ENCODE data around the gene CLTCL1.
"Not testable (repeated sequence)": the region's sequence is repeated elsewhere in the genome, so short reads cannot be mapped to it uniquely, and the experiment has no call there.

The CLTCL1 gene

DNA sequence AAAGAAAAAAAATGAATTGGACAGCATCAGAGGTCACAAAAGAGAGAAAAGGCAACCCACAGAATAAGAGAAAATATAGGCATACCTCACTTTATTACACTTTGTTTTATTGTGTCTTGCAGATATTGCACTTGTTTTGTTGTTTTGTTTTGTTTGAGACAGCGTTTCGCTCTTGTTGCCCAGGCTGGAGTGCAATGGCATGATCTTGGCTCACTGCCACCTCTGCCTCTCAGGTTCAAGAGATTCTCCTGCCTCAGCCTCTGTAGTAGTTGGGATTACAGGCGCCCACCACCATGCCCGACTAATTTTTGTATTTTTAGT is 32.6 kb downstream of the CLTCL1 start:
- H3K27me3 ChIP-seq (replicated peaks; ENCODE audit: control insufficient read depth, insufficient read depth, low read length, poor library complexity, severe bottlenecking); H3K36me3 ChIP-seq (ENCODE audit: control insufficient read depth, insufficient read depth, low read length); H3K9me3 ChIP-seq (ENCODE audit: control insufficient read depth, low read length); DNase-seq; H3K4me1 ChIP-seq (ENCODE audit: control insufficient read depth, insufficient read depth, low read length, poor library complexity, severe bottlenecking); H3K4me3 ChIP-seq (ENCODE audit: insufficient read depth, low read depth, low read length, poor library complexity, severe bottlenecking); H3K27ac ChIP-seq (ENCODE audit: insufficient read depth, low read length, poor library complexity, severe bottlenecking): not testable (repeated sequence)

DNA sequence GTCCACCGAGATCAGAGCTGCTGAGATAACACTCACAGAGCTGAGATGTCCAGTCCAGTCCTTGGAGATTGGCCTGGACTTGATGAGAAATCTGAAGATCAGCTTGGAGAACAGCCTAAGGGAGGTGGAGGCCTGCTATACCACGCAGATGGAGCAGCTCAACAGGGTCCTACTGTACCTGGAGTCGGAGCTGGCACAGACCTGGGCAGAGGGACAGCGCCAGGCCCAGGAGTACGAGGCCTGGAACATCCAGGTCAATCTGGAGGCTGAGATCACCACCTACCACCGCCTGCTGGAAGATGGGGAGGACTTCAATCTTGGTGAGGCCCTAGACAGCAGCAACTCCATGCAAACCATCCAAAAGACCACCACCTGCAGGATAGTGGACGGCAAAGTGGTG is 33.1 kb downstream of the CLTCL1 start:
- Histone ChIP-seq H3K36me3 (ENCODE audit: control insufficient read depth, insufficient read depth, low read length) (no peaks in the 10 kb centered on the region), H3K4me3 (ENCODE audit: insufficient read depth, low read depth, low read length, poor library complexity, severe bottlenecking) (no peak overlapping the region), H3K9me3 (ENCODE audit: control insufficient read depth, low read length) (no peaks in the 10 kb centered on the region), H3K27me3 (replicated peaks; ENCODE audit: control insufficient read depth, insufficient read depth, low read length, poor library complexity, severe bottlenecking) (no peaks in the 10 kb centered on the region), H3K27ac (ENCODE audit: insufficient read depth, low read length, poor library complexity, severe bottlenecking) (no peak overlapping the region), H3K4me1 (ENCODE audit: control insufficient read depth, insufficient read depth, low read length, poor library complexity, severe bottlenecking) (peaks cover 7% of the 10 kb centered on the region)
- no peak for DNase-seq

DNA sequence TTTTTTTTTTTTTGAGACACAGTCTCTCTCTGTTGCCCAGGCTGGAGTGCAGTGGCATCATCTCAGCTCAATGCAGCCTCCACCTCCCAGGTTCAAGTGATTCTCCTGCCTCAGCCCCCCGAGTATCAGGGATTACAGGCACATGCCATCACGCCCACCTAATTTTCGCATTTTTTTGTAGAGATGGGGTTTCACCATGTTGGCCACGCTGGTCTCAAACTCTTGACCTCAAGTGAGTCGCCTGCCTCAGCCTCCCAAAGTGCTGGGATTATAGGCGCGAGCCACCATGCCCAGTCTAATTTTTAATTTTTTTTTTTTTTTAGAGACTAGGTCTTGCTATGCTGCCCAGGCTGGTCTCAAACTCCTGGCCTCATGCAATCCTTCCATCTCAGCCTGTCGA is 35.2 kb downstream of the CLTCL1 start:
- not testable (repeated sequence) for H3K27me3 ChIP-seq (replicated peaks; ENCODE audit: control insufficient read depth, insufficient read depth, low read length, poor library complexity, severe bottlenecking); H3K27ac ChIP-seq (ENCODE audit: insufficient read depth, low read length, poor library complexity, severe bottlenecking); H3K4me3 ChIP-seq (ENCODE audit: insufficient read depth, low read depth, low read length, poor library complexity, severe bottlenecking); H3K4me1 ChIP-seq (ENCODE audit: control insufficient read depth, insufficient read depth, low read length, poor library complexity, severe bottlenecking); DNase-seq; H3K36me3 ChIP-seq (ENCODE audit: control insufficient read depth, insufficient read depth, low read length); H3K9me3 ChIP-seq (ENCODE audit: control insufficient read depth, low read length)

DNA sequence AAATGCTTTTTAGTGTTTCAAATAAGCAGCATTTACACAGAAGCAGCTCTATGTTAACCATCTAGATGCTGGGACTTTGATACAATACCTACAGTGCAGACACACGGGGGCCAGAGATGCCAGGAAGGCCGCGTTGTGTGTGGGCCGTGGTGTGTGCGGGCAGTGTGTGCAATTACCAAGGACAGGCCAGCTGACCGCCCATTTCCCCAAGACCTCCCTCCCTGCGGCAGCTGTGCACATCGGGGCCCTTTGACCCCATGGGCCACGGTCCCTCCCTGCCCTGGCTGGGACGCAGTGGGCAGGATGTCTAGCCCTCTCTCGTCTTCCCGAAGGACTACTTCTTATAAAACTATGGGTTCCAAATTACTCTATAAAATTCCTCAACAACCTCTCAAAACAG is 38.4 kb downstream of the CLTCL1 start:
- no peak overlapping the region for H3K4me3 ChIP-seq (ENCODE audit: insufficient read depth, low read depth, low read length, poor library complexity, severe bottlenecking)
- no peaks in the 10 kb centered on the region for H3K36me3 ChIP-seq (ENCODE audit: control insufficient read depth, insufficient read depth, low read length)
- no peaks in the 10 kb centered on the region for H3K9me3 ChIP-seq (ENCODE audit: control insufficient read depth, low read length)
- H3K27ac ChIP-seq (ENCODE audit: insufficient read depth, low read length, poor library complexity, severe bottlenecking), result no peak overlapping the region
- no peaks in the 10 kb centered on the region for H3K27me3 ChIP-seq (replicated peaks; ENCODE audit: control insufficient read depth, insufficient read depth, low read length, poor library complexity, severe bottlenecking)
- H3K4me1 ChIP-seq (ENCODE audit: control insufficient read depth, insufficient read depth, low read length, poor library complexity, severe bottlenecking), result no peaks in the 10 kb centered on the region
- DNase-seq, result no peak

DNA sequence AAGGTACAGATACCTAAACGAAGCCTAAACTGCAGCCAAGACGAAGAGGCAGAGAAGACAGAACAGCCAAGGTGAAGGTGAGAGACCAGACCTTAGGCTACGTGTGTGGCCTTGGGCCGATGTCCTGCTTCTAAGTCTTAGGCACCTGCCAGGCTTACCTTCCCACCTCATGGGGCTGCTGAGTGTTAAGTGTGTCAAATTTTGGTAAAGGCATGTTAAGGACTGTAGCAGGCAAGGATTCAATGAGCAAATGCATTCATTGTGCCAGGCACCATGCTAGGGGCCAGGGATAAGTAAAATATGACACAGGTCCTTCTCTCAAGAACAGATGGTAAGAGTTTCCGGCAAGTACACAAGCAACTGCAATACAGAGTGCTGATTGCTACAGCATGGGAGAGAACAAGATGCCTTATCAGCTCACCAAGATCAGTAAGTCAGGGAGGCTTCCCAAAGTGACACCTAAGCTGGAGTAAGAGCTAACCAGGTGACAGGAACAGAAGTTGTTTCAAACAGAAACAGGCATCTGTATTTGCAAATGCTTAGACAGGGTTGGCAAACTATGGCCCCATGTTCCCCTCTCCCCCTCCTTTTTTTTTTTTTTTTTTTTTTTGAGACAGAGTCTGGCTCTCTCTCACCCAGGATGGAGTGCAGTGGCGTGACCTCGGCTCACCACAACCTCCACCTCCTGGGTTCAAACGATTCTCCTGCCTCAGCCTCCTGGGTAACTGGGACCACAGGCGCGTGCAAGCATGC is 46.7 kb downstream of the CLTCL1 start:
- Histone ChIP-seq H3K4me1 (ENCODE audit: control insufficient read depth, insufficient read depth, low read length, poor library complexity, severe bottlenecking) (no peaks in the 10 kb centered on the region), H3K4me3 (ENCODE audit: insufficient read depth, low read depth, low read length, poor library complexity, severe bottlenecking) (no peak overlapping the region), H3K27ac (ENCODE audit: insufficient read depth, low read length, poor library complexity, severe bottlenecking) (no peak overlapping the region), H3K36me3 (ENCODE audit: control insufficient read depth, insufficient read depth, low read length) (no peaks in the 10 kb centered on the region), H3K27me3 (replicated peaks; ENCODE audit: control insufficient read depth, insufficient read depth, low read length, poor library complexity, severe bottlenecking) (no peaks in the 10 kb centered on the region), H3K9me3 (ENCODE audit: control insufficient read depth, low read length) (no peaks in the 10 kb centered on the region)
- no peak for DNase-seq

DNA sequence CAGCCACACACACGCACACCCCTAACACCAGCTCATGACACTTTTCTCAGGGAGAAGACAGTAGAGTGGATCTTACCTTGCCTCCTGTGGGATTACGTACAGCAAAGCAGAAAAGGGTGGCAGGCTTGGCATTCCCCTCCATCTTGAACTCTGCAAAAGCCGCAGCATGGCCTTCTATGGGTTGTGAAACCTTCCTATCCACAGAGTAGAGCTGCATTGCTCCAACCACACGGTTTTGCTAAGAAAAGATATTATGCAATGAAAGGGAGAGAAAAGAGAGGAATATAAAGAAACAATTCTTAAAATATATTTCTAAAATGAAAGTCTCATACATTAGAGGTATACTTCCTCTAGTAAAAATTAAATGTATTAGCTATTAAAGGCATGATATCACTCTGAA is 48.8 kb downstream of the CLTCL1 start:
- Histone ChIP-seq H3K36me3 (ENCODE audit: control insufficient read depth, insufficient read depth, low read length) (no peaks in the 10 kb centered on the region), H3K4me1 (ENCODE audit: control insufficient read depth, insufficient read depth, low read length, poor library complexity, severe bottlenecking) (no peaks in the 10 kb centered on the region), H3K27me3 (replicated peaks; ENCODE audit: control insufficient read depth, insufficient read depth, low read length, poor library complexity, severe bottlenecking) (no peaks in the 10 kb centered on the region), H3K9me3 (ENCODE audit: control insufficient read depth, low read length) (no peaks in the 10 kb centered on the region), H3K4me3 (ENCODE audit: insufficient read depth, low read depth, low read length, poor library complexity, severe bottlenecking) (no peak overlapping the region), H3K27ac (ENCODE audit: insufficient read depth, low read length, poor library complexity, severe bottlenecking) (no peak overlapping the region)
- DNase-seq, result no peak

DNA sequence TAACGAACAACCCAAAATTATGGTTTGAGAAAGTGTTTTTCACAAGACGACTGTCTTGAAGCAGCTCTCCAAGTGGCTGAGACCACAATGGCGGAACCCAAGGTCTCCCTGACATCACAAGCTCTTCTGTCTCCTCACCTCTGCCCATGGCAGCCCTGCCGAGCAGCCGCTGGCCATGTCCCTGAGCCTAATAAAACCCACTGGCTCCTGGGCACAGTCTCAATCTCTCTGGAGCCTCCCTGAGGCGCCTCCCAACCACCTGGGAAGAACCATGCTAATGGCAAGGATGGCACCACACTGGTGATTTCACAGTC is 50.0 kb downstream of the CLTCL1 start:
- H3K27me3 ChIP-seq (replicated peaks; ENCODE audit: control insufficient read depth, insufficient read depth, low read length, poor library complexity, severe bottlenecking), result no peaks in the 10 kb centered on the region
- H3K36me3 ChIP-seq (ENCODE audit: control insufficient read depth, insufficient read depth, low read length), result no peaks in the 10 kb centered on the region
- H3K9me3 ChIP-seq (ENCODE audit: control insufficient read depth, low read length), result no peaks in the 10 kb centered on the region
- no peak overlapping the region for H3K4me3 ChIP-seq (ENCODE audit: insufficient read depth, low read depth, low read length, poor library complexity, severe bottlenecking)
- no peak for DNase-seq
- no peaks in the 10 kb centered on the region for H3K4me1 ChIP-seq (ENCODE audit: control insufficient read depth, insufficient read depth, low read length, poor library complexity, severe bottlenecking)
- H3K27ac ChIP-seq (ENCODE audit: insufficient read depth, low read length, poor library complexity, severe bottlenecking), result no peak overlapping the region

DNA sequence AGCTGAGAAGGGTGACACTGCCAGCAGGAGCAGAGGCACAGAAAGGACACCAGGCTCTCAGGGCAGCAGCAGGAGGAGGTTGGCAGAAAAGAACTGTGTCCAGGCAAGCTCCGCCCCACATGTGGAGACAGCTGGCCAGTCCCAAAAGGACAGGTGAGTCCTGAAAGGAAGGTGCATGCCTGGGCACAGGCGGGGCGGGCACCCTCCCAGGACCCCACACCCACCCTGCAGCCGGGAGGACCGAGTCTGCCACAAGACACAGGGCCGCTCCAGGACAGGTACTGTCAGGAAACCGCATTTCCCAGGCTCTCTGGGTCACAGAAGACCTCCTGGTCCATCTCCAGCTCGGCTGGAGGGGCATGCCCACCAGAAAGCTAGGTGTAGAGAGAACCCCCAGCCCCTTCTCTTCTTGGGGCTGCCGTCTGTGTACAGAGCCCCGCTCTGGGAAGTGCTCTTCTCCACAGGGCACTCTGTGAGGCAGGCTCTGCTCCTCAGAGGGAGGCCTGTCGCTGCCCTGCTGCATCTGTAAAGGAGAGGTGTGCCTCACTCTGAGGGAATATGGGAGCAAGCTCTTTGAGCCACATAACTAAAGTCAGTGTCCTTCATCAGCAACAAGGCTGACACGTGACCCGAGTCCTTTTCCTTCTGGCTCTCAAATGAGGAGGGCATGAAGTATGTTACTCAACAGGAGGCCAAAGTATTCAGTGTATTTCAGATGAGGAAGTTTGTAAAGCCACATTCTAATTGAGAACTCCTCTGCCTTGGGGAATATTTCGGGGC is 50.5 kb downstream of the CLTCL1 start:
- Histone ChIP-seq H3K36me3 (ENCODE audit: control insufficient read depth, insufficient read depth, low read length) (no peaks in the 10 kb centered on the region), H3K27me3 (replicated peaks; ENCODE audit: control insufficient read depth, insufficient read depth, low read length, poor library complexity, severe bottlenecking) (no peaks in the 10 kb centered on the region), H3K9me3 (ENCODE audit: control insufficient read depth, low read length) (no peaks in the 10 kb centered on the region), H3K4me3 (ENCODE audit: insufficient read depth, low read depth, low read length, poor library complexity, severe bottlenecking) (no peak overlapping the region), H3K4me1 (ENCODE audit: control insufficient read depth, insufficient read depth, low read length, poor library complexity, severe bottlenecking) (no peaks in the 10 kb centered on the region), H3K27ac (ENCODE audit: insufficient read depth, low read length, poor library complexity, severe bottlenecking) (no peak overlapping the region)
- DNase-seq, result no peak

DNA sequence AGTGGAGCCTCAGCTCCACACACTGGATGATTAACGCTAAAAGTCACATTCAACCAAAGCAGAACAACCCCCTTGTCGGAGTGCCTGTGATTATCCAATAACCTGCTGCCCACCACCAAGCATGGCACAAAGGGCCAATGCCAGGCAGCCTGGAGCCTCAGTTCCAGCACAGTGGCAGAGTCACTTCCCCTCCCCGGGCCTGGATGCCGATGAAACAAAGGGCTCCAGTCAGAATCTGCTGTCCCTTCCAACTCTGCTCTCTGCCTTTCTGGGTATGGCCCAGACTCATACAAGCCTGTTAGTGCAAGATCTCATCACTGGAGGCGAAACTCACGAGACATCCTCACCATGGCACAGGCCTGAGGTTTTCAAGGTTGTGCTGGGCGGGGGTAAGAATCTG is 52.1 kb downstream of the CLTCL1 start:
- Histone ChIP-seq H3K27ac (ENCODE audit: insufficient read depth, low read length, poor library complexity, severe bottlenecking) (no peak overlapping the region), H3K36me3 (ENCODE audit: control insufficient read depth, insufficient read depth, low read length) (no peaks in the 10 kb centered on the region)

DNA sequence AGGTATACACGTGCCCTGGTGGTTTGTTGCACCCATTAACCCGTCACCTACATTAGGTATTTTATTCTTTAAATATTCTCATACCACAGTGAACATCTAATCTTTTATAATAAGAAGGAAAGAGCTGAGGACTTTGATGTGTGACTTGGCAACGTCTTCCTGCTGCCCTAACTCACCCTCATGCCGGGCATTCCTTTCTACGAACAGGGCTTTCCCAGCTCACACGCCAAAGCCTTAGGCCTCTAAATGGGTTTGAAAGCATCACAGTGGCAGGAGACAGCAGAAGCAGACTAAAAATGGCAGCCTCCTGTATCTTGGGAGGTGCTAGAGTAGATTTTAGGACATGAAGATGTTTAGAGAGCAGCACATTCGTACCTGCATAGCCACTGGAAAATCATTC is 52.6 kb downstream of the CLTCL1 start:
- H3K9me3 ChIP-seq (ENCODE audit: control insufficient read depth, low read length), result no peaks in the 10 kb centered on the region
- H3K27ac ChIP-seq (ENCODE audit: insufficient read depth, low read length, poor library complexity, severe bottlenecking), result no peak overlapping the region
- no peaks in the 10 kb centered on the region for H3K4me1 ChIP-seq (ENCODE audit: control insufficient read depth, insufficient read depth, low read length, poor library complexity, severe bottlenecking)
- H3K4me3 ChIP-seq (ENCODE audit: insufficient read depth, low read depth, low read length, poor library complexity, severe bottlenecking), result no peak overlapping the region
- DNase-seq, result no peak
- H3K36me3 ChIP-seq (ENCODE audit: control insufficient read depth, insufficient read depth, low read length), result no peaks in the 10 kb centered on the region
- H3K27me3 ChIP-seq (replicated peaks; ENCODE audit: control insufficient read depth, insufficient read depth, low read length, poor library complexity, severe bottlenecking), result no peaks in the 10 kb centered on the region

More for the DNA sequence above, 52.1 kb downstream of the CLTCL1 start:
- H3K4me1 ChIP-seq (ENCODE audit: control insufficient read depth, insufficient read depth, low read length, poor library complexity, severe bottlenecking), result no peaks in the 10 kb centered on the region
- no peak overlapping the region for H3K4me3 ChIP-seq (ENCODE audit: insufficient read depth, low read depth, low read length, poor library complexity, severe bottlenecking)
- DNase-seq, result no peak
- H3K9me3 ChIP-seq (ENCODE audit: control insufficient read depth, low read length), result no peaks in the 10 kb centered on the region
- H3K27me3 ChIP-seq (replicated peaks; ENCODE audit: control insufficient read depth, insufficient read depth, low read length, poor library complexity, severe bottlenecking), result no peaks in the 10 kb centered on the region
